ENCODE measurements around the gene PHLPP1. TPM values are rescaled to one million over a fixed set of nuclear protein-coding genes. Genes with fewer than 3 reads are reported as not detected.

Gene PHLPP1
- total and polyA plus RNA-seq, 9 of the 15 experiments (the other 6 are each of a cell fraction or from before 2014, with no cell fraction given): 0.56 to 9.0 (median 4.5) TPM

DNA sequence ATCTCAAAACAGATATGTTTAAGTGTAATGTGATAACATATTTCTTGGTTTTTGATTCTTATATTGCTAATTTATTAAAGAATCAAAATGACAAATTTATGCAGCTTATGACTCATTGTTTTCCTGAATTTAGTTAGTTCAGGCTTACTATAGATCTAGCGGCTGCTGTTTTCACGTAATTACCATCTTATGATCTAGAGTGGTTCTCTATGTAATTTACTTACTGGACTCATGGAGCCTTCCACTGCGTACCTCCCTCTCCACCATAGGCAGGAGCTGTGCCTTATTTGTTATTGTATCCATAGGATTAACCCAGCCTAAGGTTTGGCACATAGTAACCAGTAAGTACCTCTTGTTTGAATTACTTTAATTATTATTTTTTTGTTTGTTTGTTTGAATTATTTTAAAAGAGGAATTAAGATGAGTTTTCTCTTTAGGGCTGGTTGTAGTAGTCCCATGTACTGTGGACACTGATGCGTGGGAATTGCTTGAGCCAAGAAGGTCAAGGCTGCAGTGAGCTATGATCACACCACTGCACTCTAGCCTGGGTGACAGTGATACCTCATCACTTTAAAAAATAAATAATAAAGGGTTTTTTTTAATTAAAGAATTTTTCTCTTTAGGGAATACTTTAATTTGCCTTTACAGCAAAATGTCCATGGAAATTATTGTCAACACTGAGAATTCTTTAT, 165.5 kb downstream of the PHLPP1 start:
- Histone ChIP-seq H3K36me3 (ENCODE audit: control insufficient read depth, insufficient read depth, low read length) (no peaks in the 10 kb centered on the region), H3K4me2 (ENCODE audit: insufficient read depth, low read length) (no peak overlapping the region), H3K9me1 (ENCODE audit: control insufficient read depth, insufficient read depth, low read length) (no peaks in the 10 kb centered on the region), H4K20me1 (replicated peaks; ENCODE audit: control insufficient read depth, insufficient read depth, low read length) (no peaks in the 10 kb centered on the region), H3K27me3 (ENCODE audit: control insufficient read depth in 2 of 2, insufficient read depth in 2 of 2, low read length in 2 of 2) (no peaks in the 10 kb centered on the region), H3K4me1 (replicated peaks in 1 of 2; ENCODE audit: control insufficient read depth in 2 of 2, insufficient read depth in 2 of 2, low read length in 2 of 2) (peaks cover 0 to 7% of the 10 kb centered on the region in 2 experiments; a peak in 3 of 5 replicates), H3K27ac (ENCODE audit: extremely low read depth, low read depth, low read length) (no peak overlapping the region), H3K4me3 (no peak overlapping the region), H3K79me2 (ENCODE audit: control insufficient read depth, insufficient read depth, low read length) (no peaks in the 10 kb centered on the region; the same call in 2 of the 3 replicates), H3K9me3 (replicated peaks; ENCODE audit: control insufficient read depth, insufficient read depth, low read depth, low read length) (no peaks in the 10 kb centered on the region), H2AFZ (ENCODE audit: low read depth, low read length) (no peak overlapping the region), H3K9ac (ENCODE audit: insufficient read depth in 1 of 2, low read depth in 2 of 2, low read length in 2 of 2) (no peak overlapping the region)
- FAIRE-seq: no peak
- ChIA-PET CTCF (ENCODE audit: low intra/inter-chr PET ratio) (no interaction called here), POLR2A (no interaction called here)
- BruUV-seq (replicated peaks): no TSS peak
- TF ChIP-seq KLF1 (tag; IDR thresholded peaks at IDR 0.05) (no peak), SIX5 (IDR thresholded peaks at IDR 0.05; ENCODE audit: borderline replicate concordance in 1 of 2, insufficient read depth in 1 of 2, low read depth in 1 of 2, low read length in 2 of 2) (no peak), NCOR1 (IDR thresholded peaks at IDR 0.05) (no peak), NCOA1 (IDR thresholded peaks at IDR 0.05; ENCODE audit: low read depth) (no peak), PML (IDR thresholded peaks at IDR 0.05; ENCODE audit: low read length) (no peak), BHLHE40 (IDR thresholded peaks at IDR 0.05; ENCODE audit: low read length) (no peak), PTTG1 (tag; IDR thresholded peaks at IDR 0.05; ENCODE audit: low read depth) (no peak), FOXJ2 (tag; IDR thresholded peaks at IDR 0.05) (no peak), SOX6 (IDR thresholded peaks at IDR 0.05) (no peak), RBM14 (IDR thresholded peaks at IDR 0.05; ENCODE audit: borderline replicate concordance, insufficient read depth, low read depth, low read length) (no peak)
- TF ChIP-seq, protein P1, sequence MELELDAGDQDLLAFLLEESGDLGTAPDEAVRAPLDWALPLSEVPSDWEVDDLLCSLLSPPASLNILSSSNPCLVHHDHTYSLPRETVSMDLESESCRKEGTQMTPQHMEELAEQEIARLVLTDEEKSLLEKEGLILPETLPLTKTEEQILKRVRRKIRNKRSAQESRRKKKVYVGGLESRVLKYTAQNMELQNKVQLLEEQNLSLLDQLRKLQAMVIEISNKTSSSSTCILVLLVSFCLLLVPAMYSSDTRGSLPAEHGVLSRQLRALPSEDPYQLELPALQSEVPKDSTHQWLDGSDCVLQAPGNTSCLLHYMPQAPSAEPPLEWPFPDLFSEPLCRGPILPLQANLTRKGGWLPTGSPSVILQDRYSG (tag; conservative IDR thresholded peaks at IDR 0.05; ENCODE audit: low read depth): no peak
- TF ChIP-seq, protein P2, sequence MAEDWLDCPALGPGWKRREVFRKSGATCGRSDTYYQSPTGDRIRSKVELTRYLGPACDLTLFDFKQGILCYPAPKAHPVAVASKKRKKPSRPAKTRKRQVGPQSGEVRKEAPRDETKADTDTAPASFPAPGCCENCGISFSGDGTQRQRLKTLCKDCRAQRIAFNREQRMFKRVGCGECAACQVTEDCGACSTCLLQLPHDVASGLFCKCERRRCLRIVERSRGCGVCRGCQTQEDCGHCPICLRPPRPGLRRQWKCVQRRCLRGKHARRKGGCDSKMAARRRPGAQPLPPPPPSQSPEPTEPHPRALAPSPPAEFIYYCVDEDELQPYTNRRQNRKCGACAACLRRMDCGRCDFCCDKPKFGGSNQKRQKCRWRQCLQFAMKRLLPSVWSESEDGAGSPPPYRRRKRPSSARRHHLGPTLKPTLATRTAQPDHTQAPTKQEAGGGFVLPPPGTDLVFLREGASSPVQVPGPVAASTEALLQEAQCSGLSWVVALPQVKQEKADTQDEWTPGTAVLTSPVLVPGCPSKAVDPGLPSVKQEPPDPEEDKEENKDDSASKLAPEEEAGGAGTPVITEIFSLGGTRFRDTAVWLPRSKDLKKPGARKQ (CRISPR knock-in tag; IDR thresholded peaks at IDR 0.05): no peak
- TF ChIP-seq, protein P3, sequence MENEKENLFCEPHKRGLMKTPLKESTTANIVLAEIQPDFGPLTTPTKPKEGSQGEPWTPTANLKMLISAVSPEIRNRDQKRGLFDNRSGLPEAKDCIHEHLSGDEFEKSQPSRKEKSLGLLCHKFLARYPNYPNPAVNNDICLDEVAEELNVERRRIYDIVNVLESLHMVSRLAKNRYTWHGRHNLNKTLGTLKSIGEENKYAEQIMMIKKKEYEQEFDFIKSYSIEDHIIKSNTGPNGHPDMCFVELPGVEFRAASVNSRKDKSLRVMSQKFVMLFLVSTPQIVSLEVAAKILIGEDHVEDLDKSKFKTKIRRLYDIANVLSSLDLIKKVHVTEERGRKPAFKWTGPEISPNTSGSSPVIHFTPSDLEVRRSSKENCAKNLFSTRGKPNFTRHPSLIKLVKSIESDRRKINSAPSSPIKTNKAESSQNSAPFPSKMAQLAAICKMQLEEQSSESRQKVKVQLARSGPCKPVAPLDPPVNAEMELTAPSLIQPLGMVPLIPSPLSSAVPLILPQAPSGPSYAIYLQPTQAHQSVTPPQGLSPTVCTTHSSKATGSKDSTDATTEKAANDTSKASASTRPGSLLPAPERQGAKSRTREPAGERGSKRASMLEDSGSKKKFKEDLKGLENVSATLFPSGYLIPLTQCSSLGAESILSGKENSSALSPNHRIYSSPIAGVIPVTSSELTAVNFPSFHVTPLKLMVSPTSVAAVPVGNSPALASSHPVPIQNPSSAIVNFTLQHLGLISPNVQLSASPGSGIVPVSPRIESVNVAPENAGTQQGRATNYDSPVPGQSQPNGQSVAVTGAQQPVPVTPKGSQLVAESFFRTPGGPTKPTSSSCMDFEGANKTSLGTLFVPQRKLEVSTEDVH (IDR thresholded peaks at IDR 0.05; ENCODE audit: low read depth, partially characterized antibody): no peak
- TF ChIP-seq, protein P4, sequence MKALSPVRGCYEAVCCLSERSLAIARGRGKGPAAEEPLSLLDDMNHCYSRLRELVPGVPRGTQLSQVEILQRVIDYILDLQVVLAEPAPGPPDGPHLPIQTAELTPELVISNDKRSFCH (CRISPR knock-in tag; IDR thresholded peaks at IDR 0.05): no peak
- TF ChIP-seq, protein P4 (tag; IDR thresholded peaks at IDR 0.05): no peak
- intact Hi-C loops (cut with micrococcal nuclease) (no loop called here), in situ Hi-C loops (cut with MboI) (no loop called here)
- 88% methylated on average over 4 of the region's 4 CpGs for WGBS (ENCODE audit: insufficient coverage, low coverage, missing lambda C conversion rate)
- no peak for DNase-seq (ENCODE audit: extremely low read depth in 1 of 4, low spot score in 3 of 4)
- ATAC-seq: no peak
